Measurements from ENCODE around the gene IFITM10. TPM values are rescaled to one million over a fixed set of nuclear protein-coding genes. Genes with fewer than 3 reads are reported as not detected.

The IFITM10 gene
- total and polyA plus RNA-seq, 9 of the 15 experiments (the other 6 are each of a cell fraction or from before 2014, with no cell fraction given): 0.08 to 0.13 (median 0.09) TPM; not detected in 6

GRCh38 chr11:1762537-1763302, 12.3 kb upstream of the IFITM10 start (continued):
- peak; percentile 42; the same call in 1 of the 2 replicates for TF ChIP-seq ZNF511 (CRISPR knock-in tag; IDR thresholded peaks at IDR 0.05)
- no peak for TF ChIP-seq SMAD4 (CRISPR knock-in tag; conservative IDR thresholded peaks at IDR 0.05)
- TF ChIP-seq CREM (IDR thresholded peaks at IDR 0.05; ENCODE audit: low read depth): no peak
- no peak for TF ChIP-seq ATF7 (IDR thresholded peaks at IDR 0.05)
- TF ChIP-seq STAG1 (CRISPR knock-in tag; IDR thresholded peaks at IDR 0.05; ENCODE audit: borderline replicate concordance): no peak
- TF ChIP-seq JUND (IDR thresholded peaks at IDR 0.05; ENCODE audit: borderline replicate concordance, low read depth, low read length): peak; percentile 38; the same call in 1 of the 2 replicates
- TF ChIP-seq JUND (tag; IDR thresholded peaks at IDR 0.05; ENCODE audit: borderline replicate concordance, low read depth, low read length): no peak; the same call in 2 of the 3 replicates
- TF ChIP-seq CSDE1 (IDR thresholded peaks at IDR 0.05): no peak
- TF ChIP-seq GTF2E2 (tag; IDR thresholded peaks at IDR 0.05): no peak
- peak; percentile 49; the same call in 1 of the 2 replicates for TF ChIP-seq CTBP1 (IDR thresholded peaks at IDR 0.05; ENCODE audit: borderline replicate concordance)
- TF ChIP-seq ZNF395 (CRISPR knock-in tag; IDR thresholded peaks at IDR 0.05): peak; percentile 27; the same call in 1 of the 2 replicates
- no peak for TF ChIP-seq ZNF398 (CRISPR knock-in tag; IDR thresholded peaks at IDR 0.05)
- TF ChIP-seq TCF7L2 (IDR thresholded peaks at IDR 0.05; ENCODE audit: low read depth, low read length): no peak
- no peak for TF ChIP-seq CBX8 (IDR thresholded peaks at IDR 0.05; ENCODE audit: borderline replicate concordance, extremely low read depth, low read depth, low read length, poor library complexity, severe bottlenecking)
- TF ChIP-seq ATF3 (IDR thresholded peaks at IDR 0.05): peak; percentile 15; the same call in 1 of the 2 replicates
- TF ChIP-seq ATF3 (CRISPR knock-in tag; conservative IDR thresholded peaks at IDR 0.05): no peak
- no peak for TF ChIP-seq KLF6 (CRISPR knock-in tag; IDR thresholded peaks at IDR 0.05; ENCODE audit: borderline replicate concordance)
- 0 out of 2 replicates have a peak, but pooled peaks have one; percentile 37 for TF ChIP-seq VEZF1 (CRISPR knock-in tag; IDR thresholded peaks at IDR 0.05)
- TF ChIP-seq ETS1 (conservative IDR thresholded peaks at IDR 0.05; ENCODE audit: control insufficient read depth, low read depth, low read length): no peak

Data from K562 (cell line).